ENCODE data around the gene RBCK1.
"Not testable (repeated sequence)": the region's sequence is repeated elsewhere in the genome, so short reads cannot be mapped to it uniquely, and the experiment has no call there.

RBCK1 gene

DNA sequence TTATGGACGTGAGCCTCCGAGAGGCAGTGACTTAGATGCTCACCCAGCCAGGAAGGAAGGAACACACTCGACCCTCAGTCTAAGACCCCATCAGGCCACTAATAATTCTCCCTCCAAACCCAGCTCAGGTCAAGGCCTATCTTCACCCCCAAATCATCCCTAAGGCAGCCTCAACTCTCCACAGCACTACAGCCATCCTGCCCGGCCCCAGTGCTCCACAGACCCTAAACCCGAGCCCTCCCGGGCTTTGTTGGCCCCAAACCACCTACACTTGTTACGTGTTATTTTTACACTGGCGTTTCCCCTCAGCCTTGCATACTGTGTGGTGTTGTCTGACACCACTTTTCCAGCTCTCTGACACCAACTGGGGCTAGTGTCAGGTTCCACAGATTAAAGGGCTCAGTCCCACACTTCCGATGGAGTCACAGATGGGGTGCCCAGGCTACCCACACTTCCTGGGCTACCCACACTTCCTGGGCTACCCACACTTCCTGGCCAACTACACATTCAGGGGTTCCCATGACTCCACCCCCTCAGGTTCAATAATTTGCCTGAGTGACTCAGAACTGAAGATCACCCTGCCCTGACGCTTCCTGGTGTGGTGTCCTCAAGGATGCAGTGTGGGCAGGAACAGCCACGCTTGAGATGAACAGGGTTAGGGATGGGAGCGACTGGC is 25.3 kb downstream of the RBCK1 start:
- FAIRE-seq (no peak), DNase-seq (ENCODE audit: insufficient read length, low spot score) (no peak)

DNA sequence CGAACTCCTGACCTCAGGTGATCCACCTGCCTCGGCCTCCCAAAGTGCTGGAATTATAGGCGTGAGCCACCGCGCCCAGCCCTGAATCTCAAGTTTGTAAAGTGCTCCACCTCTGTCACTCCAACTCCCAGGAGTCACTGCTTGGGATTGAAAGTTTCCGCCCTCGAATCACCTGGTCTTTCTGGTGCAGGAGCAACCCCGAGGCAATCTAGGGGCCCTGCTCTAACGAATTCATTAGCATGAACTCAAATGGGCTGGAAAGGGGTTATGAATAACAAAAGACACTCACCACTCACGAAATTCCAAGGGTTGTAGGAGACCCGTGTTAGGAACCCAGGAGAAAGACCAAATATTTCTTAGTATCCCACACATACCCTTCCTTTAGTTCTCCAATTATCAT is 26.1 kb downstream of the RBCK1 start:
- FAIRE-seq (no peak), DNase-seq (ENCODE audit: insufficient read length, low spot score) (no peak)

DNA sequence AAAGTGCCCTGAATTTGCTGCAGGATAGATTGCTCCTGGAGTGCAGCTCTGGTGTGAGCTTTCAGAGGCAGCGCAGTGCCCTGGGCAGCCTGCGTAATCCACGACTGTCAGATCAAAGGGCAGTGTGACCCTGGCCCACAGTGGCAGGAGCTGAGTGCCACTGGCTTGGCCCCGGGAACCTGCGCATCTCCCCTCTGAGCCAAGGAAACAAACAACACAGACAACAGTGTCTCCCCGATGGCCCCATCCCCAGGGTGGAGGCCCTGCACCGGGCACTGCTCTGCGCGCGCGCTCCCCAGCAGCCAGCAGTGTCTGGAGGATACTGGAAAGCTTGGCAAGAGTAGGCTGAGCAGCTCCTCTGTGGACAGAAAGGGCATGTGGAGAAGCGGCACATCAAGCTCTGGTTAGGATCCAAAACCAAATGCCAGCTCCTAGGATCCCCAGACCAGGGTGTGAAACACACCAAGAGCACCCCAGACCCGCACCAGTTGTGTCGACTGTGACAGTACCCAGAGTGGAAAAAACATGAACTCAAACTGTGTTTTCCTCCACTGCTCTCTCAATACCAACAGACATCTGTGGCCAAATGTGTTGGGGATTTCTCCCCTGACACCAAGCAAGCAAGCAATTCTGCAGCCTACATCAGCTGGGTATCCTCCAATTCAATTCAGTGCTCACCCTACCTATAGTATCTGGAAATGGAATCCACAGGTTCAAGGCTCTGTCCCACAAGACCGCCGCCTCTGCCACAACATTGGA is 26.7 kb downstream of the RBCK1 start:
- FAIRE-seq = no peak

DNA sequence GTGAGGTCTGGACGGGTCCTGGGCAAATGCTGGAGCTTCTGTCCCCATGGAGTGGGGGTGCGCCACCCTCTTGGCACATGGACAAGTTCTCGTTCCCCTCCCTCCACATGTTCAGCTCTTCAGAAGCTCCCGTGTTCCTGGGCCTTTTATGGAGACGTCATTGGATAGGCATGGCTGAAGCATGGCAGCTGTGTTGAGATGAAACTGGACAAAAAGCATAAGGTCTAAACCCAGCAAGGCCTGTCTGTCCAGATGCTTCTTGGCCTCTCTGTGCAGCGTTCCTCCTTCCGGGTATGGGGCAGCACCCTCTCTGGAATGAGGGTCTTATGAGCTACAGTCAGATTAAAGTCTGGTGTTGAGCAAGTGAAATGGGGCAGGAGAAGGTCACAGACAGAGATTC is 27.5 kb downstream of the RBCK1 start:
- FAIRE-seq (no peak), DNase-seq (ENCODE audit: insufficient read length, low spot score) (no peak)

More for the DNA sequence above, 26.7 kb downstream of the RBCK1 start:
- no peak for DNase-seq (ENCODE audit: insufficient read length, low spot score)

DNA sequence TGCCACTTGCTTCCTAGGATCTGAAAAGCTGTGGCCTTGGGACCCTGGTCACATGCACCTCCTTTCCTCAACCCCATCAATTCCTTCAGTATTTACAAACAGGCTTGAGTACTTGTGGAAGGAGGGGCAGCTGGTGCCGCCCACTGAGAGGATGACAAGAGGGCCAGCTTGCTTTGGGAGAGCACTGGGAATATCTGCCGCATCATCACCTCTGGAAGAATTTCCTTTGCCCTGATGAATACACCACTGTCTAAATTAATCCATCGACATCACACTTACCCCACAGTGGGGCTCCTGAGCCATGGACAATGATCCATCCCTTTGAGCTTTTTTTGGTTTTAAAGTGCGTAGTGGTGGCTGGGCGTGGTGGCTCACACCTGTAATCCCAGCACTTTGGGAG is 28.4 kb downstream of the RBCK1 start:
- no peak for FAIRE-seq
- no peak for DNase-seq (ENCODE audit: insufficient read length, low spot score)

DNA sequence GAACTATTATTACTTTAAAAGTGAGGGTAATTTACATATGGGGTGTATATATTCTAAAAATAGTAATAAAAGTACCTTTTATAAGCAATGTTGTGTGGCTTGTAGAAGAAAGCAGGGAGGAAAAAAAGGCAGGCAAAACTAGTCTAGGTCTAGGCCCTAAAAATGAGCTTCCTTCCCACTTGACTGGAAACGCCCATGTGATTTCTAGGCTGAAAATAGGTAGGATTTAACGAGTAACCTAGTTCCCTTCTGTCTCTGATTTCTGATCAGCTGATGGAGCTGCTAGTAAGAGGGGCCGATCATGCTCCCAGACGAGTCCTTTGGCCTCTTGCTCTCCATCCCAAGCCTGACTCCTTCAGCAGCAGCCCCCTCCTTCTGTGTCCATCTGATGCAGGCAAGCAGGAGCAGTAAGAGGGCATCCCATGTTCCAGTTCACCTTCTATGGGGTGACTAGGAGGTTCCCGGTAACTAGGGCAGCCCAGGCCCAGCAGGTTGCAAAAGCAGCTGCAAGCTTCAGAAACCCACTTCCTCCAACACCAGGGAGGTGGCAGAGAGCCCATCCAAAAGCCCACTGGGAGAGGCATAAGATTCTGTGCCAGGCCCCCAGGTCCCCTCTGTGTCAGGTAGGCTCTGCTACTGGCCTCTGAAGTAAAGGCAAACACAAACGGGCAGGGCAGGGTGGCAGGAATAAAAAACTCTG is 29.8 kb downstream of the RBCK1 start:
- FAIRE-seq = no peak
- DNase-seq (ENCODE audit: insufficient read length, low spot score) = no peak

DNA sequence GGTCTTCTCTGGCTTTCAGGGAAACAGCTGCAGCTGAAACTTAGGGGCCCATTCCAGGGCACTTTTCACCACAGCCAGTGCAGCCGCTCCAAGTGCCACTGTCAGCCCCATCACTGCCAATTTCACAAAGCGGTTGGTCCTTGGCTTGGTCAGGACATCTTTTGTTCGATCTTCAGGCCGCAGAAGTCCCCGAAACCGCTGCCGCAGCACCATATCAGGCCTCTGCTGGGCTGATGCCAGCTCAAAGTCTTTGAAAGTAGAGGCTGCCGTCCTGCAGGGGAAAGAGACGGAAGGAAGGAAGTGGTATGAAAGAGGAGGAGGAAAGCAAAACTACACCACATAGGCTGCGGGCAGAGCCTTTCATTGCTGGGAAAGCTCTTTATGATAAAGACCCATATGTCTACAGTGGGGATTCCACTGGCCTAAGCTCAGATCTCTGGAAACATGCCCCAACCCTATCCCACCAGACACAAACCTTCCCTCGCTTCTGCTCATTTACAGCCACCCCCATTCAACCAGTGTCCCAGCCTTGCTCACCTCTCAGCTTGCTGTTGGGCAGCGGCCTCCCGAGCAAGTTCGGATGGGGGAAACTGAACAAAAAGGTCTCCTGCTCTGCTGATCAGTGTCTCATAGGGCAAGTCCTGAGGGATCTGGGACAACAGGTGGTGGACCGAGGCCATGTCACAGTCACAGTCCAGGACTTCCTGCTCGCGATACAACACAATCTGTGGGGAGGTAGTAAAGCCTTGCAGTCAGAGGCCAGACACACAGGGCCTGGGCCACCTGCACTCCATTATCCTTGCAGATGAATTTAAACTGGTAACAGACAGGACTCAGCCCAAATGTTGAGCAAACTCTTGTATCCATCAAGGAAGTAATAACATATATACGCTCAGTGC is 30.7 kb downstream of the RBCK1 start:
- FAIRE-seq = no peak

DNA sequence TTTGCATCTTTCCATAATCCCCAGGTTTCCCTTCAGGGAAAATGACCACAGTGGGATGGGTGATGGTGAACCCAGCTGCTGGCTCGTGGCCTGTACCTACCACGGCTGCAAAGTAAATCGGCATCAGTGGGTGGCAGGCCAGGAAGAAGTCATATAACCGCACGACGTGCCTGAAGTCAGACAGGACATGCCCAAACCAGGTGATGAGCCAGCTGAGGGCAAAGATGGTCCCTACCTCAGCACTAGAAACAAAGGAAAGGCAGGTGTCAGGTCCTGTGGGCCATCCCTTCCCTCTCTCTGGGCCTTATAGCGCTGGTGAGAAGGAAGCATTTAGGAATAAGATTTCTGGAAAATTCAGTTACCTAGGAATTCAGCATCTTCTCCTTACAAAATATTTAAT is 32.0 kb downstream of the RBCK1 start:
- DNase-seq (ENCODE audit: insufficient read length, low spot score) (no peak), FAIRE-seq (no peak)

More for the DNA sequence above, 30.7 kb downstream of the RBCK1 start:
- DNase-seq (ENCODE audit: insufficient read length, low spot score) = no peak

DNA sequence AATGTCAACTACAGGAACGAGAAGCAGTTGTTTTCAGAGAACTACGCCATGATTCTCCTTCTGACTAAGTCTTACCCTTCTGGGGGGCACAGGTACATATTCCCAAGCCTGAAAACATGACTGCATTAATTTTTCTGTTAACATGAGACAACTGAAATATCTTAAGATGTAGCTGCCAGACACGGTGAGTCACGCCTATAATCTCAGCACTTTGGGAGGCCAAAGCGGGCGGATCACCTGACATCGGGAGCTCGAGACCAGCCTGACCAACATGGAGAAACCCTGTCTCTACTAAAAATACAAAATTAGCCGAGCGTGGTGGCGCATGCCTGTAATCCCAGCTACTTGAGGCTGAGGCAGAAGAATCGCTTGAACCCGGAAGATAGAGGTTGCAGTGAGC is 32.5 kb downstream of the RBCK1 start:
- FAIRE-seq = no peak
- DNase-seq (ENCODE audit: insufficient read length, low spot score) = no peak

DNA sequence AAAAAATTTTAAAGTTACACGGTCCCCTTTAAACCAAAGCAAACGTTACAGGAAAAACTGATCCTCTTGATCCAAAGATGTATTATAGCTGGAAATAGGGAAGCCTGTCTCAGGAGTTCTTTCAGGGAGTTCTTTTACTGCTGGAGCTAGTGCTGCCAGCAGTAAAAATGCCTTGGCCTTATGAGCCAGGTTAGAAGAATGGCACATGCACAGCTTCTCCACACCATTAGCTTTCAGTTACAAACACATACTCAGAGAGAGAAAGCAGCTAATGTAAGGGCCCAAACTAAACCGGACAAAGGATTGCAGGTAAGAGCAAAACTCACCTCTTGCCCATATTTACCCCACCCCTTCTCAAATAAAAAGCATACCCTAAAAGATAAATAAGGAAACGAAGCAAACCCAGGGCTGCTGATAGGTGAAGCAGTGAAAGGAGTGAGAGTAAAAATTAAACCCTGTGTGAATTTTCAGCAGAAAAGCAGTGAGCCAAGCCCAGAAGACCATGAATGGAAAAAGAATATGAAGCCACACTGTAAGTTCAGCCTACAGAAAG is 35.2 kb downstream of the RBCK1 start:
- no peak for FAIRE-seq
- no peak for DNase-seq (ENCODE audit: insufficient read length, low spot score)

DNA sequence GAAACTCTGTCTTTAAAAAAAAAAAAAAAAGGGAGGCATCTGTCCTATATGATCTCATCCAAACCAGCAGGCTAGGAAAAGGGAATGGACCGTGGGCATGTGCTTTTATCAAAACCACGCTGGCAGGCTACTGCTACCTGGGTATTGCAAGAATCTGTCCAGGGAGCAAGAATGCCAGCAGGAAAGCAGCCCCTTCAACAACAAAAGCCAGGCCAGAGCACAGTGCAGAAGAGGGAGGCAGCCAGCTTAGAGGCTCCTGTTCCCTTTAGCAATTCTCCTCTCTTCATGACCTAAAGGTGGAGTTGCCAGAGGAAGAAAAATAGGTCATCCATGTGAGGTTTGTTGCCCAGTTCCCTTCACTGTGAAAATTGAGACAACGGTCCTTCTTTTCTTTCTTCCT is 36.0 kb downstream of the RBCK1 start:
- FAIRE-seq = no peak
- no peak for DNase-seq (ENCODE audit: insufficient read length, low spot score)

DNA sequence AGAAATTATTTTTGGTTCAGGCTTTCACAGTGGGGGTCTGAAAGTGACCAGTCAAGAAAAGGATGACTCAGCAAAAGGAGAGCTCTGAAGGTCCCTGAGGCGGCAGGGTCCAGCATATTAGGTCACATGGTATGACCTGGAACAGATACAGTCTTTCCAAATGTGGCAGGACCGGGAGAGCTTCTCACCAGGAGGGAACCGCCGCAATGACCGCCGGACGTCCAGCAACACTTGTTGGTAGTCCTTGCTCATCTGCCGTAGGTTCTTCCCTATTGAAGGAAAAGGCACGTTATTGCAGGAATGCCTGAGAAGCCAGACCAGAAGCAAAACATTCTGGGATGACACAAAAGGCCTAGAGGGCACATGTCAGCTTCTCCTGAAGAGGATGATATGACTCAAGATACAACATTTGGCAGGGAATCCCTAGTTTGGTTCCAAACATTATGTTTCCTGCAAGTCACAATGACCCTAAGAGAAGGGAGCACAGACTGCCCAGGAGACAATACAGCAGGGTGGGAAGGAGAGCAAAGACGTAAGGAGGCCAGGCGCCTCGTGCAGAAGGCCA is 36.8 kb downstream of the RBCK1 start:
- FAIRE-seq (no peak), DNase-seq (ENCODE audit: insufficient read length, low spot score) (no peak)

DNA sequence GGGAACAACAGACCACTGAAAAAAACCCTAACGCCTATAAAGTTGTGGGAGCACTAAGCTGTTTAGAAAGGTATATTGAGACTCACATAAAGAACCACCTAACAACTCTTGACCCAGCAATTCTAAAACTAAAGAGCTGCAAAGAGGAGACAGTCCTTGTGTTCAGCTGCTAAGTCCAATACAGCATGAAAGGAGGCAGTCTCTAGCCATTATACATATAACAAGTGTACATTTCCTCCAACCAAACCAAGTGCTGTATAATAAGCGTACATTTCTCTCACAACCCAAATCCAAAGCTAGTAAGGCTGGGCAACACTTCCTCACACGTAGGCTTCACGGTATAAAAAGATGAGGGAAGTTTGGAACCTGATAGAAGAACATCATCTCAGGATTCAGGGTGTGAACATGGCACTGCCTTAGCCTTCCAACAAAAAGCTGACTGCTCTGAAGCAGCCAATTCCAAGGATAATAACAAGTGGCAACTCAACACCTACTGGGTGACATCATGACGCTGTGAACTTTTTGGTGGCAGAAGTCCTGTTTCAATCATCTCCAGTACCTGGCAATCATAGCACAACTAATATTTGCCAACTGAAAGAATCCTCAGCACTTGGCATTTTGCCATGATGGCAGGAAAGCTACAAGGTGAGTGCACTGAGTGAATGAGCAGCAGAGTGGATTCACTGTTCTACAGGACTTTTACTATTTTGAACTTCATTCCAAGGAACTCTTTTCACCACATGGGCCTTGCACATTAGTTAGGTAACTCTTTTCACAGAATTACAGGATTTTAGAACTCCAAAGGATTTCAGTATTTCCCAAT is 37.6 kb downstream of the RBCK1 start:
- FAIRE-seq (no peak), DNase-seq (ENCODE audit: insufficient read length, low spot score) (no peak)

DNA sequence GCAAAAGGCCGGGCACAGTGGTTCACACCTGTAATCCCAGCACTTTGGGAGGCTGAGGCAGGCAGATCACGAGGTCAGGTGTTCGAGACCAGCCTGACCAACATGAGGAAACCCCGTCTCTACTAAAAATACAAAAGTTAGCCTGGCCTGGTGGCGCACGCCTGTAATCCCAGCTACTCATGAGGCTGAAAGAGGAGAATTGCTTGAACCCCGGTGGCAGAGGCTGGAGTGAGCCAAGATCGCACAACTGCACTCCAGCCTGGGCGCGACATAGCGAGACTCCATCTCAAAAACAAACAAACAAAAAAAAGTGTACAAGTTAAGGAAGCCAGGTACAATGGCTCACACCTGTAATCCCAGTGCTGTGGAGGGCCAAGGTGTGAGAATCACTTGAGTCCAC is 43.9 kb downstream of the RBCK1 start:
- FAIRE-seq; DNase-seq (ENCODE audit: insufficient read length, low spot score): not testable (repeated sequence)

DNA sequence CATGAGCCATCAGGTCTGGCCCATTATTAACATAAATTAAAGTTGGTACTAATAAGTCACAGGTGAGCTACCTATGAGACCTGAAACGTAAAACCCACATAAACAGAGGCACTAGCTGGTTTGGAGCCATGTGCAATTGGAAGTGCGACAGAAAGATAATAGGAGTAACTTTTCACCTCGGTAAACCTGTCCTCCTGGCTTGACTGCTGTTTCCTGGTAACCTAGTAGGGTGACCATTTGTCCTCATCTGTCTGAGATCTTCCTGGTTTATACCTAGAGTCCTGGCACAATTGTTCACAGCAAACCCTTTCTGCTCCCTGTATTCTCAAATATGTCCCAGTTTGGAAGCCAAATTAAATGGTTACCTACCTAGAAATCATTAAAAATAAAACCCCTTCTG is 46.9 kb downstream of the RBCK1 start:
- FAIRE-seq = no peak
- DNase-seq (ENCODE audit: insufficient read length, low spot score) = no peak

DNA sequence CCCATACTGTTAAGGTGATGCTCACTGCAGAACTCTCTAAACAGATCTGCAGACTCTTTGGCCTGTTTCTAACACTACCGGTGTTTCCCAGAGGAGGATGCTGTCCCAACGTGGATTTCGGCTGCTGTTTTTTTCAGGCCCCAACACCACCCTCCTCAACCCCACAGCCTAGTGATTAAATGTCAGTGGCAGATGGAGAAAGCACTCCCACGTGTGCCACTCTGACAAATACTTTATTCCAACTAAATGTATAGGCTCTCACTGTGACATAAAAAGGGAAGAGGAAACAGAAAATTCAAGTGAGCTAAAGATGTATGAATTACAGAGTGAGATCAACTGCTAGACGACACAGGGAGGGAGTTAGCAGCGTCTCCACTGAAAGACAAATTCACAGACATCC is 50.7 kb downstream of the RBCK1 start:
- DNase-seq (ENCODE audit: insufficient read length, low spot score) (no peak), FAIRE-seq (no peak)

DNA sequence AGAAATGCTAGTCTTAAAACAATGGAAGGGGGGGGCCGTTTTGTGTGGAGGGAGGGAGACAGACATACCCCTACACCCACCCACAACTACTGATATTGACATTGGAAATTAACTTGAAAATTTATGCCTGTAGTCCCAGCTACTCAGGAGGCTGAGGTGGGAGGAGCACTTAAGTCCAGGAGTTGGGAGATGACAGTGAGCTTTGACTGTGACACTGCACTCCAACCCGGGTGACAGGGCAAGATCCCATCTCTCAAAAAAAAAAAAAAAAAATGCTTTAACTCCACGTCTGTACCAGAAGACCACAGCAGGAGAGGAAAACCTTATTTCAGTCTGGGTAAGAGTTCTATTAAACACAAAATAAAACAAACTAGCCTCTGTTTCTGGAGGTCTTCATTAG is 52.1 kb downstream of the RBCK1 start:
- FAIRE-seq (no peak), DNase-seq (ENCODE audit: insufficient read length, low spot score) (no peak)

DNA sequence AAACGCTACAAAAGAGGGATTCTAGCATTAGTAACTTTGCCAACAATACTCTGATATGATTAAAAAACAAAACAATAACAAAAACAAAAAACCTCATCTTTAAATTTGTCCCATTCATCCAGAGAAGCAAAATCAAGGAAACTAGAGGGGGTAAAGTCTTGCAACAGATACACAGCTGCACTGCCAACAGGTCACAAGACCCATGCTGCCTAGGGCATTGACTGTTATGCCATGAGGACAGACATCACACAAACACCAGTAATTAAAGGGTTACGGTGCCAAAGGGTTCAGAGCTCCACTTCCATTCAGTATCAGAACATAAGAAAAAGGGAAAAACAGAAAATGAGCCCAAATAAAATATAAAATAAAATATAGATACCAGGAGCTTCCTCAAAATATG is 52.6 kb downstream of the RBCK1 start:
- FAIRE-seq = no peak

More for the DNA sequence above, 52.6 kb downstream of the RBCK1 start:
- DNase-seq (ENCODE audit: insufficient read length, low spot score) = no peak

All from HTR-8/SVneo (cell line).